DMS79 treated with DMSO at 0.1 percent for 48 hours (cell line): Measurements from ENCODE around the gene HSFX2.
A peak's percentile ranks its signal among the peaks of the same experiment; 100 is the strongest.
"Not testable (repeated sequence)": the region's sequence is repeated elsewhere in the genome, so short reads cannot be mapped to it uniquely, and the experiment has no call there.

Source experiments
- DNase-seq: peaks from one replicate; lab custom pipeline; 2025; lab: John Stamatoyannopoulos, UW

The HSFX2 gene

GRCh38 chrX:149587359-149587758, 7.8 kb downstream of the HSFX2 start, which contains the start of gene MAGEA9B:
MAGEA9B (minus strand) TSS chrX:149587459; CDS start chrX:149583179, 4,280 bp downstream.
- not testable (repeated sequence) for DNase-seq

GRCh38 chrX:149585631-149586030, 9.5 kb downstream of the HSFX2 start:
- DNase-seq = not testable (repeated sequence)

GRCh38 chrX:149573456-149573855, 21.7 kb downstream of the HSFX2 start:
- not testable (repeated sequence) for DNase-seq

- no peak for DNase-seq
These were observed 22.4 kb downstream of the HSFX2 start for GRCh38 chrX:149572743-149573142.

GRCh38 chrX:149571770-149572169, 23.3 kb downstream of the HSFX2 start:
- DNase-seq = no peak

- DNase-seq = peak; percentile 24
These were observed 24.4 kb downstream of the HSFX2 start for GRCh38 chrX:149570668-149571067.

GRCh38 chrX:149569770-149570169, 25.3 kb downstream of the HSFX2 start:
- DNase-seq = no peak

- DNase-seq = peak; percentile 37
These were observed 26.3 kb downstream of the HSFX2 start for GRCh38 chrX:149568701-149569296.

- DNase-seq = no peak
These were observed 27.3 kb downstream of the HSFX2 start for GRCh38 chrX:149567621-149568417.

- DNase-seq = no peak
These were observed 31.8 kb downstream of the HSFX2 start for GRCh38 chrX:149563359-149563758.

- not testable (repeated sequence) for DNase-seq
These were observed 39.9 kb downstream of the HSFX2 start for GRCh38 chrX:149555251-149555650.

- not testable (repeated sequence) for DNase-seq
These were observed 43.2 kb downstream of the HSFX2 start for GRCh38 chrX:149551939-149552248.

- DNase-seq = not testable (repeated sequence)
These were observed 43.7 kb downstream of the HSFX2 start for GRCh38 chrX:149551245-149551938.

GRCh38 chrX:149550454-149550853, 44.7 kb downstream of the HSFX2 start:
- DNase-seq = not testable (repeated sequence)

GRCh38 chrX:149549701-149550100, 45.4 kb downstream of the HSFX2 start, which contains the start of gene HSFX3:
HSFX3 (minus strand) TSS chrX:149549924; CDS start chrX:149549852, 72 bp downstream.
- DNase-seq = not testable (repeated sequence)

GRCh38 chrX:149547782-149548181, 47.3 kb downstream of the HSFX2 start:
- DNase-seq = not testable (repeated sequence)

GRCh38 chrX:149546962-149547361, 48.2 kb downstream of the HSFX2 start:
- not testable (repeated sequence) for DNase-seq

GRCh38 chrX:149545545-149546543, 49.3 kb downstream of the HSFX2 start:
- DNase-seq = not testable (repeated sequence)
